WERI-Rb-1 (cell line): Measurements from ENCODE around the gene STEAP2.

Experiments used
- DNase-seq: peaks from one replicate; pipeline ENCODE4 v3.0.0-alpha.2; 2020
- H3K27ac ChIP-seq: fragments of 250-450 bp; sonication (Bioruptor Pico); 2 replicates; pipeline ENCODE4 v1.5.1; 2020; ENCODE audit warnings: mild to moderate bottlenecking, moderate library complexity
- H3K27me3 ChIP-seq: fragments of 250-450 bp; sonication (Bioruptor Pico); 2 replicates; pipeline ENCODE4 v1.5.1; 2021; ENCODE audit warnings: mild to moderate bottlenecking, low read depth, moderate library complexity; ENCODE audit not compliant: insufficient read depth, severe bottlenecking
- H3K36me3 ChIP-seq: fragments of 250-450 bp; sonication (Bioruptor Pico); 2 replicates; pipeline ENCODE4 v1.5.1; 2020; ENCODE audit warnings: mild to moderate bottlenecking, moderate library complexity
- H3K4me3 ChIP-seq: 2 replicates; pipeline ENCODE4 v1.5.1; 2011; ENCODE audit warnings: low read depth, mild to moderate bottlenecking, control low read depth, low read length
- H3K9me3 ChIP-seq: fragments of 250-450 bp; sonication (Bioruptor Pico); 2 replicates; pipeline ENCODE4 v1.5.1; 2021; ENCODE audit warnings: mild to moderate bottlenecking, moderate library complexity; ENCODE audit not compliant: severe bottlenecking
- TF ChIP-seq, protein P1 (sequence below): IDR thresholded peaks from 2 replicates; pipeline ENCODE4 v1.5.1; 2011; ENCODE audit warnings: low read depth, mild to moderate bottlenecking, control low read depth, inconsistent platforms, low read length

Gene STEAP2

GRCh38 chr7:90187507-90188050 lies 24.0 kb upstream of the STEAP2 start:
- Histone ChIP-seq H3K9me3 (peaks cover 4% of the 10 kb centered on the region), H3K36me3 (no peaks in the 10 kb centered on the region), H3K27me3 (no peaks in the 10 kb centered on the region), H3K27ac (no peak overlapping the region), H3K4me3 (no peak overlapping the region)
- DNase-seq, result no peak
- TF ChIP-seq, protein P1, sequence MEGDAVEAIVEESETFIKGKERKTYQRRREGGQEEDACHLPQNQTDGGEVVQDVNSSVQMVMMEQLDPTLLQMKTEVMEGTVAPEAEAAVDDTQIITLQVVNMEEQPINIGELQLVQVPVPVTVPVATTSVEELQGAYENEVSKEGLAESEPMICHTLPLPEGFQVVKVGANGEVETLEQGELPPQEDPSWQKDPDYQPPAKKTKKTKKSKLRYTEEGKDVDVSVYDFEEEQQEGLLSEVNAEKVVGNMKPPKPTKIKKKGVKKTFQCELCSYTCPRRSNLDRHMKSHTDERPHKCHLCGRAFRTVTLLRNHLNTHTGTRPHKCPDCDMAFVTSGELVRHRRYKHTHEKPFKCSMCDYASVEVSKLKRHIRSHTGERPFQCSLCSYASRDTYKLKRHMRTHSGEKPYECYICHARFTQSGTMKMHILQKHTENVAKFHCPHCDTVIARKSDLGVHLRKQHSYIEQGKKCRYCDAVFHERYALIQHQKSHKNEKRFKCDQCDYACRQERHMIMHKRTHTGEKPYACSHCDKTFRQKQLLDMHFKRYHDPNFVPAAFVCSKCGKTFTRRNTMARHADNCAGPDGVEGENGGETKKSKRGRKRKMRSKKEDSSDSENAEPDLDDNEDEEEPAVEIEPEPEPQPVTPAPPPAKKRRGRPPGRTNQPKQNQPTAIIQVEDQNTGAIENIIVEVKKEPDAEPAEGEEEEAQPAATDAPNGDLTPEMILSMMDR, result no peak

DNA sequence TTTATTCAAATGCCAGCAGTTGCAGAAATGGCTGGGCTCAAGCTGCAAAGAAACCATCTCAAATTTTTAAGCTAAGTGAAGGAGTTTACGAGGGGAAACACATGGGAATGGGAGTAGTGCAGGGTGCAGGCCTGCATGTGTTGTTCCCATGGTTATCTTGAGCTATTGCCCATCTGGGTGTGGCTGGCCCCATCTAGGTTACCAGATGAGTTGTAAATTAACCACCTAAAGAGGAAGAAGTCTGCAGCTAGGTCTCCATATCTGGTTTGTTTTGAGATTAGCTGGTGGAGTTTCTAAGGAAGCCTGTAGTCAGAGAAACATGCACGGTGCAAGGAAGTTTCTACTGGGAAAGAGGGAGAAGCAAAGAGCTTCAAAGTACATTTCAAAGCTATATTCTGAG lies 23.3 kb upstream of the STEAP2 start:
- Histone ChIP-seq H3K27ac (no peak overlapping the region), H3K4me3 (no peak overlapping the region), H3K27me3 (no peaks in the 10 kb centered on the region), H3K9me3 (peaks cover 4% of the 10 kb centered on the region), H3K36me3 (no peaks in the 10 kb centered on the region)
- no peak for DNase-seq
- TF ChIP-seq, protein P1, result no peak

- TF ChIP-seq, protein P1, result no peak
- H3K27ac ChIP-seq, result no peak overlapping the region
- peaks cover 4% of the 10 kb centered on the region for H3K9me3 ChIP-seq
- no peaks in the 10 kb centered on the region for H3K27me3 ChIP-seq
- no peak for DNase-seq
- H3K36me3 ChIP-seq, result no peaks in the 10 kb centered on the region
- no peak overlapping the region for H3K4me3 ChIP-seq
These were observed 20.5 kb upstream of the STEAP2 start for GRCh38 chr7:90190995-90191394.

DNA sequence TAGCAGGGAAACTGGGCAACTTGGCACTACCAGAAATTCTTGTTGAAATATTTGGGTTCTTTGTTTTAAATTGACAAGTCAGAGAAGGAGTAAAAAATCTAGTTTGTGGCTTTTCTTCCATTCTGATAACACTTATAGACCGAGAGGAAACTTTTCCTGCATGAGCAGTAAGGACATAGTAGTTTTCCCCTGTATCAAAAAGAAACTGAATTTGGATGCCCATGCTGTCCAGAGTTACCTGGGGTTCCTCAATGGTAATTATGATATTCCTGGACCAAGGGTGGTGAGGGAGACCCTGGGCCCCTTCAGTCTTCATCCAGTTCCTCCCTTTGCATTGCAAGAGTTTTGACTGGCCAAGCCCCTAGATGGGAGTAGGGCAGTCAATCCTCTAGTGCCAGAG lies 19.9 kb upstream of the STEAP2 start:
- TF ChIP-seq, protein P1, result no peak
- Histone ChIP-seq H3K4me3 (no peak overlapping the region), H3K27me3 (no peaks in the 10 kb centered on the region), H3K27ac (no peak overlapping the region), H3K9me3 (peaks cover 4% of the 10 kb centered on the region), H3K36me3 (no peaks in the 10 kb centered on the region)
- no peak for DNase-seq

DNA sequence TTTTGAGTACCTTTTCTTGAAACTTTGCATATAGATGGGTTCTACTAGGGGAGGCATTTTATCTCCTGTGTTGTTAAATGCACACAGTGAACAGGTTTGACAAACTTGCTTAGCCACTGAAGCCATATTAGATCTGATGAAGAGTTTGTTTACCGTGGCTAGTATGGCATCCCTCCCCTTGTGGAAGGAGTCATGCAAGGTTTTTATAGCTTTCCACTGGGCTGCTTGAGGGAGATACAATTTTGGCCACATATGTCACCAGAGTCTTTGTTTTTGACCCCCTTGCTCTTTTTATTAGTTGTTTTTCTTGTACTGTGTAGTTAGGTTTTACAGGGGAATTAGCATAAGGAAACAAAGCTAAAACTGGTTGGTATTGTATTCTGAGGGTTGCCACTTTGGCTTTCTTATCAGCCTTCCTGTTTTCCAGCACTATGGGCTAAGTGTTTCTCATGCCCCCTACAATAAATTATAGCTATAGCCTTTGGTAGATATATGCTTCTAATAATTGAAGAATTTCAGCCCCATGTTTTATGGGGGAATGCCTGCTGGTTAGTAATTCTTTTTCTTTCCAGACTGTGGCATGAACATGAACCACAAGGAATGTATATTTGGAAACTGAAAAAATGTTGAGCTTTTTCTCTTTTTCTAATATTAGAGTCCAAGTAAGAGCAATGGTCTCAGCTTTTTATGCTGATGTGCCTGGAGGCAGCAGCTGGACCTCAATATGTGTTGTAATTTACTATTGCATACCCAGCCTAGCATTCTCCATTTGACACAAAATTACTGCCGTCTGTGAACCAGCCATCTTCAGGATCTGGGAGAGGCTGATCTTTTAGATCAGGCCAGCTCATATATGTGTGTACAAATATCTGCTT lies 18.4 kb upstream of the STEAP2 start:
- TF ChIP-seq, protein P1, result no peak
- no peak overlapping the region for H3K27ac ChIP-seq
- H3K4me3 ChIP-seq, result no peak overlapping the region
- DNase-seq, result no peak
- H3K9me3 ChIP-seq, result peaks cover 4% of the 10 kb centered on the region
- no peaks in the 10 kb centered on the region for H3K36me3 ChIP-seq
- H3K27me3 ChIP-seq, result no peaks in the 10 kb centered on the region
